NCI-H446 (cell line): ENCODE measurements around the gene TTYH2.

ENCODE experiments used
- DNase-seq, 2 experiments: peaks; one replicate each; lab custom pipeline; 2025; lab: John Stamatoyannopoulos, UW

Gene TTYH2

DNA sequence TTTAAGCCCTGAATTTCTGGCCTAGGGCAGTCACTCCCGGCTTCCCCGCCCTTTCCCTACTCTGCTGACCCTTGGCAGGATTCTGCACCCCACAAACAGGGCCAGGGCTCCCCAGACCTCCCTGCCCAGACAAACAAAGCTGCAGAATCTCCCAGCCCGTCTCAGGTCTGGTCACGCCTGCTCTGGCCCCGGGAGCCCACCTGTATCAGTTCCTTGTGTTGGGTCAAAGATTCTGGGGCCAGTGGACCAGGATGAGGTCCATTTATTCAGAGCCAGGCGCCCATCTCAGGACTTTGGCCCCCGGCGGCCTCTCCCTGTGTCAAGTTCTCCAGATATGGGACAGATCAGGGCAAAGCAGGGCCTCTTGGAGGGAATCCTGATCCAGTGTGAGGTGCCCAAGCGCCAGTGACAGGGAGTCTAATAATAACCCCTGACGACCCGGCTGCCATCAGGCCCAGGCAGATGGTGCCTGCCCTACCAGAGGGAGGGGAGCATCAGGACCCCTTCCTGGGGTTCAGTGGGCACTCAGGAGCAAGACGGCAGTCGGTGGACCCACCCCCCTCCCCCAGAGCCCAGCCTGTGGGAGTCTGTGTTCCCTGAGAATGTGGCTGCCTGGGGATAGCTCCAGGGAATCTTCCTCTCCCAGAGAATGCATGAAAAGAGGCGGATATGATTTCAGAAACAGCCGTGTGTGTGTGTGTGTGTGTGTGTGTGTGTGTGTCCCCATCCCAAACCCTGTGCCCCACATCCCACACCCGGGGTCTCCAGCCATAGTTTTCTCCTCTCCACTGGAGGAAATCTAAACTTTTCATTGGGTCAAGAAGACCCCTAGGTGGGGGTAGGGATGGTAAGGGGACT is 1.3 kb downstream of the TTYH2 start:
- peak in 1 of 2 experiments; percentile 31 for DNase-seq

- DNase-seq = no peak
Observed at GRCh38 chr17:74215342-74215727, 2.0 kb downstream of the TTYH2 start.

DNA sequence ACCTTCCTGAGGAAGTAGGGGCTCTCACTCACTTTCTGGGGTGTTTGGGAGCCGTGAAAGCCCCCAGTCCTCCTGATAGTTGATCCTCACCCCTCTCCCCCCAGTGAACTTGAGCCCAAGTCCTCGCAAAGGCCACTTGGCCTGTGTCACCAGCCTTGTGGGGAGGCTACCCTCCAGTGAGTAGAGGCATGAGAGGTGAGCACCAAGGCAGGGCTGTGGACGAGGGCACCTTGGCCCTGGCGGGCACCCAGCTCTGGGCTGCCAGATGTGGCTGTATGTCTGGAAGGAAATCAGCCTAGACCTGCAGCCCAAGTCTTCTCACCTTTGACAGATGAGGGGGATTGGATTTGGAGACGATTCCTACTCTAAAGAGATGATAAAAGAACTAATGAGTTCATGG is 3.1 kb downstream of the TTYH2 start:
- DNase-seq = no peak

DNA sequence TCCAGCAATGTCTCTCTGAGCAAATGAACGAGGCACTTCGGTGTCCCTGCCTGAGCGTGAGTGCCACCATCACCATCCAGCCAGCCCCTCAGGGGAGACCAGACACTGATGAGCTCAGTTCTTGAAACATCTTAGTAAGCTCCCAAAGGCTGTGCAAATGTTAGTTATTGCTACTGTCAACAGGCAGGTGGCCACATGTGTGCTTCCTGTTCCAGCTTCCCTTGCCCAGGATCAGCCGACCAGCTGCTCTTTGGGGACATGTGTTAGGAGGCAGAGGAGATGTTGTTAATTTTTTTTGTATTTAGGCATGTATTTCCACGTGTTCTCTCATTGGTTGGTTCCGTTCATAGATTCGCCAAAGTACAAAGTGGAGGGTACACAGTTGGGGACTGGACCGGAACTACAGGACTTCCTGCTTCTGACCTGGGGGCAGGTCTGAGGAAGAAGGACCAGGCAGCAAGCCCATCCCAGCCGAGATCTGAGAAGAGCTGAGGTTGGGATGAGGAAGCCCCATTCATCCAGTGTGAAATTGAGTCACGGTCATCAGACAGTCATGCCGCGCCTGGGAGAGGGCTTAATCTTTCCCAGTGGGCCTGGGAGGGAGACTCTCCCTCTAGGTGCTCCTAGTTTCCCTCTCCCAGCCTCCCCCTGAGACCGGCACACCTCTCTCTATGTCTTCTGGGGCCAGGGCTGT is 3.8 kb downstream of the TTYH2 start:
- peak in 1 of 2 experiments; percentile 30 for DNase-seq

GRCh38 chr17:74217888-74218287 is 4.5 kb downstream of the TTYH2 start:
- no peak for DNase-seq

- no peak for DNase-seq
Observed at GRCh38 chr17:74218436-74218835, 5.1 kb downstream of the TTYH2 start.

GRCh38 chr17:74219576-74220133 is 6.3 kb downstream of the TTYH2 start:
- DNase-seq = no peak

DNA sequence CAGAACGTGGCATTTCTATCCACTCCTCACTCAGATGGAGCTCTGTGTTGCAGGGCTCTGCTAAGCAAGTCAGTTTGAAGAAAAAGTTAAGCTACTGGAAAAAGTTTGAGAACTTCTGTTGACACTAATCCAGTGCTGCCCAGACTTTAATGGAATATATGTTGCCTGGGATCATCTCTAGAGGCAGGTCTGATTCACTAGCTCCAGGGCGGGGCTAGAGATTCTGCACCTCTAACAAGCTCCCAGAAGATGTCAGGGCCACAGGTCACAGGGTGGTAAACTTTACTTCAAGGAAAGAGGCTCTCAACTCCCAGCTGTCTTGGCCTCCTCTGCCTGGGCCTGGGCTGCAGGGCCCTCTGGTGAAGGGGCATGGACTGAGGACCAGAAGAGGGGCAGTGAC is 6.8 kb downstream of the TTYH2 start:
- DNase-seq = no peak

GRCh38 chr17:74220946-74221818 is 7.8 kb downstream of the TTYH2 start:
- peak in 1 of 2 experiments; percentile 66 for DNase-seq

DNA sequence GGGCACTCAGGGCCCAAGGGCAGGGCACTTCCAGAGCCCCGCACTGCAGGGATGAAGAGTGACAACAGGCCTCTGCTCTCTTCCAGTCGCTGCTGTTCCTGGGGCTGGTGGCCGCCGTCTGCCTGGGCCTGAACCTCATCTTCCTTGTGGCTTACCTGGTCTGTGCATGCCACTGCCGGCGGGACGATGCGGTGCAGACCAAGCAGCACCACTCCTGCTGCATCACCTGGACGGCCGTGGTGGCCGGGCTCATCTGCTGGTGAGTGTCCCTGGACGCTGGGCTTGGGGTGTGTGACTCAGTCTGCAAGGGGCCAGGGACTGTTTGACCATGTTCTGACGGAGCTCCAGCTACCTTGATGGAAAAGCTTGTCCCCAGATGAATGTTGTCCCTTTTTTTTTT is 9.0 kb downstream of the TTYH2 start:
- DNase-seq = no peak

DNA sequence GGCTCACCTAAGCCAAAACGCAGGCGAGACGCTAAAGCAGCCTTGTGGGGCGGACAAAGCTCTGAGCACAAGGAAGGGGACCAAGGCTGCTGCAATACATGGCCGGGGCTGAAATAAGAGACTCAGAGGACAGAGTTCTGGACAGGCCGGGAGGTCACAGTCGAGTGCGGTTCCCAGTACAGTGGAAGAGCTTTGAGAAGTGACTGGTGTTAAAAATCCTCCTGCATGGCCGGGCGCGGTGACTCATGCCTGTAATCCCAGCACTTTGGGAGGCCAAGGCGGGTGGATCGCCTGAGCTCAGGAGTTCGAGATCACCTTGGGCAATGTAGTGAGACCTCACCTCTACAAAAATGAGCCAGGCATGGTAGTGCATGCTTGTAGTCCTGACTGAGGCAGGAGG is 10.5 kb downstream of the TTYH2 start:
- DNase-seq = no peak

- DNase-seq = no peak
Observed at GRCh38 chr17:74224959-74225725, 11.8 kb downstream of the TTYH2 start.

- no peak for DNase-seq
Observed at GRCh38 chr17:74226252-74226651, 12.9 kb downstream of the TTYH2 start.

- no peak for DNase-seq
Observed at GRCh38 chr17:74227271-74228080, 14.1 kb downstream of the TTYH2 start.

- no peak for DNase-seq
Observed at GRCh38 chr17:74228306-74228978, 15.1 kb downstream of the TTYH2 start.

GRCh38 chr17:74230896-74231295 is 17.5 kb downstream of the TTYH2 start:
- no peak for DNase-seq

- DNase-seq = no peak
Observed at GRCh38 chr17:74231928-74232907, 18.8 kb downstream of the TTYH2 start.

GRCh38 chr17:74233937-74234336 is 20.6 kb downstream of the TTYH2 start:
- no peak for DNase-seq

DNA sequence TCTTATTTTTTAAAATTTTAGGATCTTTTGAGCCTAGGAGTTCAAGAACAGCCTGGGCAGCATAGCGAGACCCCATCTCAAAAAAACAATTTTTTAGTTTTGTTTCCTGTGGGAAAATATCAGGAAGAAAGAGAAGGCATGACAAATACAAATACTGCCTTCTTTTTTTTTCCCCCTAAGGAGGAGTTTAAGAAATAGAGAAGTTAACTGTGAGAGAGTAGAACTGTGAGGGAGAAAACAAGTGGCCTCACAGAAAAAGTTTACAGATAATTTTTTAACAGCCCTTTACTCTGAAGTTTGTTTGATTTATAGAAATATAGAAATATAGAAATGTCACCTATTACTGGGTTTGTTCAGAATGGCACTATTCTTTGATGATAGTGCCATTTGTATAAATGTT is 21.1 kb downstream of the TTYH2 start:
- no peak for DNase-seq
